Activated B cell treated with CpG ODN at 0.5 μM for 24 hours (primary cell): ENCODE data around the gene TCF3. TPM values are rescaled to one million over a fixed set of nuclear protein-coding genes. Genes with fewer than 3 reads are reported as not detected.

Experiments
- ATAC-seq: fragments of 200-7000 bp; cut with Tn5 transposase; one replicate; pipeline ENCODE4 v1.10.0; 2021; ENCODE audit warnings: low read depth, mild to moderate bottlenecking, moderate library complexity
- CTCF ChIA-PET: fragments of 350-600 bp; sonication (Branson Sonifier 250); formaldehyde crosslinking; loops from one replicate; lab custom pipeline; 2021; ENCODE audit warnings: antibody characterized with exemption; lab: Charles Lee
- POLR2A ChIA-PET: fragments of 350-600 bp; sonication (Branson Sonifier 250); formaldehyde crosslinking; loops from one replicate; lab custom pipeline; 2021; ENCODE audit warnings: antibody characterized with exemption; lab: Charles Lee
- DNase-seq: peaks from one replicate; pipeline ENCODE4 v3.0.0; 2022
- H3K27ac Mint-ChIP-seq: one replicate; pipeline ENCODE4 v1.8.0; 2020; ENCODE audit warnings: mixed read lengths
- H3K27me3 Mint-ChIP-seq: one replicate; pipeline ENCODE4 v1.8.0; 2021; ENCODE audit warnings: mixed read lengths
- H3K36me3 Mint-ChIP-seq: one replicate; pipeline ENCODE4 v1.8.0; 2021; ENCODE audit warnings: low read depth, mixed read lengths
- H3K4me1 Mint-ChIP-seq: one replicate; pipeline ENCODE4 v1.8.0; 2021; ENCODE audit warnings: mixed read lengths
- H3K4me3 Mint-ChIP-seq: one replicate; pipeline ENCODE4 v1.8.0; 2020; ENCODE audit warnings: mild to moderate bottlenecking, mixed read lengths
- H3K9me3 Mint-ChIP-seq: one replicate; pipeline ENCODE4 v1.8.0; 2020; ENCODE audit warnings: mixed read lengths
- intact Hi-C: fragments of 100-400 bp; cut with micrococcal nuclease; formaldehyde crosslinking; loops from one replicate; pipeline ENCODE4 v1.15.1; 2024
- total RNA-seq: library from RNA; stranded (reverse); gene quantifications from 2 replicates; pipeline ENCODE4 v1.2.3, GENCODE V29; 2022
- TF ChIP-seq, protein P1 (sequence below): fragments of 200-600 bp; IDR thresholded peaks from one replicate; pipeline ENCODE4 v1.8.0; 2022; ENCODE audit warnings: antibody characterized with exemption, mild to moderate bottlenecking

TCF3 gene
- total RNA-seq, 1 donor from 2014 or later: 143 TPM

DNA sequence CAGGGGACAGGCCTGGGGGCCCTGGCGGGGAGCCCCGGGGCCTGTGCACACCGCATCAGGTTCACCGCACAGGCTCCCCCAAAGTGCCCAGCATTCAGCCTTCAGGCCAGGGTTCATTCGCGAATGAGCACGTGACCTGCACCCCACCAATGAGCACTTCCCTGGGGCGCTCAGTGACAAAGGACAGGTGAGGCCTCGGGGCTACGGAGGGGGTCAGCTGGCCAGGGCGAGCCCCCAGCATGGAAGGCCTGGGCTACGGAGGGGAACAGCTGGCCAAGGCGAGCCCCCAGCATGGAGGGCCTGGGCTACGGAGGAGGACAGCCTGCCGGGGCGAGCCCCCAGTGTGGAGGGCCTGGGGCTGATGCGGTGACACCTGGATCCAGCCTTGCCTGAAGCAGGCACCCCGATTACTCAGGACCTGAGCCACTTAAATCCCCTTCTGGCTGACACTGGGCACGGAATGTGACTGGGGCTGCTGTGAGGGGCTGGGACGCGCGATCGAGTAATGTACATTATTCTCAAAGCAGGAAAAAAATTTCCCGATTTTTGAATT, 23.1 kb downstream of the TCF3 start:
- no peaks in the 10 kb centered on the region for H3K9me3 Mint-ChIP-seq
- POLR2A ChIA-PET: no interaction called here

DNA sequence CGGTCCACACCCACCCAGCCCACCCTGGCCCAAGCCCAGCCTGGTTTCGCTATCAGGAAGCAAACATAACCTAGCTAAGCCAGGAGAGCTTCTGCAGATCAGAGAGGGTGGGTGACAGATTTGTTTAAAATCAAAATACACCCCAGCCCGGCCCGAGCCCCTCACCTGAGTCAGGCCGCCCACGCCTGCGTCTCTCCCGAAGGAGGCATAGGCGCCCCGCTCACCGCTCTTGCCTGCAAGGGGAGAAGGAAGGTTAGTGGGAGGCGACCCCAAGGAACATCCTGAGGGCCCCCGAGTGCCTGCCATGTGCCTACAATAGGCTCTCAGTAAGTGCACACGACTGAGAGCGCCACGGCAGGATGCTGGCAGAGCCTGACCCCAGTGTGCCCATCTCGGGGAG, 25.2 kb downstream of the TCF3 start:
- H3K9me3 Mint-ChIP-seq: no peaks in the 10 kb centered on the region
- H3K36me3 Mint-ChIP-seq: peaks cover 43% of the 10 kb centered on the region
- TF ChIP-seq, protein P1, sequence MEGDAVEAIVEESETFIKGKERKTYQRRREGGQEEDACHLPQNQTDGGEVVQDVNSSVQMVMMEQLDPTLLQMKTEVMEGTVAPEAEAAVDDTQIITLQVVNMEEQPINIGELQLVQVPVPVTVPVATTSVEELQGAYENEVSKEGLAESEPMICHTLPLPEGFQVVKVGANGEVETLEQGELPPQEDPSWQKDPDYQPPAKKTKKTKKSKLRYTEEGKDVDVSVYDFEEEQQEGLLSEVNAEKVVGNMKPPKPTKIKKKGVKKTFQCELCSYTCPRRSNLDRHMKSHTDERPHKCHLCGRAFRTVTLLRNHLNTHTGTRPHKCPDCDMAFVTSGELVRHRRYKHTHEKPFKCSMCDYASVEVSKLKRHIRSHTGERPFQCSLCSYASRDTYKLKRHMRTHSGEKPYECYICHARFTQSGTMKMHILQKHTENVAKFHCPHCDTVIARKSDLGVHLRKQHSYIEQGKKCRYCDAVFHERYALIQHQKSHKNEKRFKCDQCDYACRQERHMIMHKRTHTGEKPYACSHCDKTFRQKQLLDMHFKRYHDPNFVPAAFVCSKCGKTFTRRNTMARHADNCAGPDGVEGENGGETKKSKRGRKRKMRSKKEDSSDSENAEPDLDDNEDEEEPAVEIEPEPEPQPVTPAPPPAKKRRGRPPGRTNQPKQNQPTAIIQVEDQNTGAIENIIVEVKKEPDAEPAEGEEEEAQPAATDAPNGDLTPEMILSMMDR: no peak
- ChIA-PET CTCF (no interaction called here), POLR2A (no interaction called here)
- H3K4me1 Mint-ChIP-seq: peaks cover 6% of the 10 kb centered on the region
- no peaks in the 10 kb centered on the region for H3K27me3 Mint-ChIP-seq
- no peak for ATAC-seq
- no peak overlapping the region for H3K4me3 Mint-ChIP-seq
- intact Hi-C loops: no loop called here
- no peak overlapping the region for H3K27ac Mint-ChIP-seq
- no peak for DNase-seq

More for the DNA sequence above, 23.1 kb downstream of the TCF3 start:
- CTCF ChIA-PET: no interaction called here
- Mint-ChIP-seq H3K36me3 (peaks cover 31% of the 10 kb centered on the region), H3K4me3 (no peak overlapping the region), H3K27me3 (no peaks in the 10 kb centered on the region), H3K4me1 (peaks cover under 1% of the 10 kb centered on the region), H3K27ac (no peak overlapping the region)
- TF ChIP-seq, protein P1: no peak
- ATAC-seq: no peak
- no peak for DNase-seq
- intact Hi-C loops: no loop called here

GRCh38 chr19:1626417-1627010, 25.9 kb downstream of the TCF3 start:
- H3K27me3 Mint-ChIP-seq: no peaks in the 10 kb centered on the region
- H3K4me1 Mint-ChIP-seq: peaks cover 6% of the 10 kb centered on the region
- no peak overlapping the region for H3K27ac Mint-ChIP-seq
- H3K4me3 Mint-ChIP-seq: no peak overlapping the region
- TF ChIP-seq, protein P1: no peak
- ChIA-PET POLR2A (no interaction called here), CTCF (no interaction called here)
- DNase-seq: no peak
- ATAC-seq: no peak
- H3K36me3 Mint-ChIP-seq: peaks cover 39% of the 10 kb centered on the region
- intact Hi-C loops: no loop called here
- no peaks in the 10 kb centered on the region for H3K9me3 Mint-ChIP-seq

- intact Hi-C loops: loop anchor here (2.0 kb wide), 2 partner anchors 26 to 48 kb away; no protein-coding TSS in a partner anchor
- H3K36me3 Mint-ChIP-seq: peaks cover 39% of the 10 kb centered on the region
Measured at GRCh38 chr19:1624458-1624857, 28.0 kb downstream of the TCF3 start.

GRCh38 chr19:1622541-1622940, 29.9 kb downstream of the TCF3 start:
- H3K4me1 Mint-ChIP-seq: peaks cover 21% of the 10 kb centered on the region
- TF ChIP-seq, protein P1: no peak
- DNase-seq (no peak), ATAC-seq (no peak)
- H3K4me3 Mint-ChIP-seq: no peak overlapping the region
- peaks cover 53% of the 10 kb centered on the region for H3K36me3 Mint-ChIP-seq
- H3K27me3 Mint-ChIP-seq: no peaks in the 10 kb centered on the region
- H3K9me3 Mint-ChIP-seq: no peaks in the 10 kb centered on the region
- POLR2A ChIA-PET: interaction anchor here (0.5 kb wide), 1 partner anchor 89 kb away, joined by 4 read pairs; no protein-coding TSS in a partner anchor
- CTCF ChIA-PET: no interaction called here
- intact Hi-C loops: no loop called here
- peak overlapping the region; percentile 18 for H3K27ac Mint-ChIP-seq

More at GRCh38 chr19:1624458-1624857, 28.0 kb downstream of the TCF3 start:
- peaks cover 7% of the 10 kb centered on the region for H3K4me1 Mint-ChIP-seq
- H3K27me3 Mint-ChIP-seq: no peaks in the 10 kb centered on the region
- ChIA-PET CTCF (interaction anchor here (1.0 to 1.6 kb wide), 3 partner anchors 27 to 47 kb away, joined by 4 to 12 read pairs (median 4); no protein-coding TSS in a partner anchor), POLR2A (interaction anchor here (0.7 kb wide), 1 partner anchor 19 kb away, joined by 3 read pairs; the partner anchor contains the start of gene UQCR11)
- no peak overlapping the region for H3K4me3 Mint-ChIP-seq
- peak; percentile 44 for DNase-seq
- H3K9me3 Mint-ChIP-seq: no peaks in the 10 kb centered on the region
- no peak overlapping the region for H3K27ac Mint-ChIP-seq
- TF ChIP-seq, protein P1: no peak
- ATAC-seq: peak; percentile 84
